Fibroblast of skin of left biceps (primary cell): ENCODE measurements around the gene TBCB.
"Not testable (repeated sequence)": the region's sequence is repeated elsewhere in the genome, so short reads cannot be mapped to it uniquely, and the experiment has no call there.

Experiments
- DNase-seq, 2 experiments: peaks; one replicate each; pipeline ENCODE4 v3.0.0-alpha.2; 2013; ENCODE audit warnings: low read depth in 2 of 2

The TBCB gene, protein sequence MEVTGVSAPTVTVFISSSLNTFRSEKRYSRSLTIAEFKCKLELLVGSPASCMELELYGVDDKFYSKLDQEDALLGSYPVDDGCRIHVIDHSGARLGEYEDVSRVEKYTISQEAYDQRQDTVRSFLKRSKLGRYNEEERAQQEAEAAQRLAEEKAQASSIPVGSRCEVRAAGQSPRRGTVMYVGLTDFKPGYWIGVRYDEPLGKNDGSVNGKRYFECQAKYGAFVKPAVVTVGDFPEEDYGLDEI

DNA sequence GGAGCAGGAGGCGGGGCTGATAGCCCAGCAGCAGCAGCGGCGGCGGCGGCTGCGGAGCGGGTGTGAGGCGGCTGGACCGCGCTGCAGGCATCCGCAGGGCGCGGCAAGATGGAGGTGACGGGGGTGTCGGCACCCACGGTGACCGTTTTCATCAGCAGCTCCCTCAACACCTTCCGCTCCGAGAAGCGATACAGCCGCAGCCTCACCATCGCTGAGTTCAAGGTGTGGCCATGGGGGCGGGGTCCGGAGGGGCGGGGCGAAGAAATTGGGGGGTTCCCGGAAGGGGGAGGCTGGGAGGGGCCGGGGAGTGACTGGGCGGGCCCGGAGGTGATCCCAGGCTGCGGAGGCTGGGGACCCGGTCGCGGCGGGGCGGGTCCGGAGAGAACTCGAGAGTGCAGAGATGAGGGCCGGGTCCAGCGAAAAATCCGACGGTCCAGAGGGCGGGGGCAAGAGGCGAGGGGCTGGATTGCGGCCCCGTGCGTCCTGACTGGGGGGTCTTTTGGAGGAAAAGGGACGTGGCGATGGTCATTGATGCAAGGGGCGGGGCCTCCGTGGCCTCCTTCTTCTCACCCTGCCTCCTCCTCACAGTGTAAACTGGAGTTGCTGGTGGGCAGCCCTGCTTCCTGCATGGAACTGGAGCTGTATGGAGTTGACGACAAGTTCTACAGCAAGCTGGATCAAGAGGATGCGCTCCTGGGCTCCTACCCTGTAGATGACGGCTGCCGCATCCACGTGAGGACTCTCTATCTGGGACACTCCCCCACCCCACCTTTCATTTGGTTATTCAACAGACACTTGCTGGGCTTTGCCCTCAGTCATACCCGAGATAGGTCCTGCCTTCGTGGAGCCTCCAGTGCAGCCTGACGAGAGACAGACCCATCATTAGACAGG is at the start of gene TBCB:
Gene TBCB, plus strand, starts transcription at position 16 of the 891 bp plus-strand sequence. Its CDS starts 93 bp downstream, at position 109.
- no peak for DNase-seq

DNA sequence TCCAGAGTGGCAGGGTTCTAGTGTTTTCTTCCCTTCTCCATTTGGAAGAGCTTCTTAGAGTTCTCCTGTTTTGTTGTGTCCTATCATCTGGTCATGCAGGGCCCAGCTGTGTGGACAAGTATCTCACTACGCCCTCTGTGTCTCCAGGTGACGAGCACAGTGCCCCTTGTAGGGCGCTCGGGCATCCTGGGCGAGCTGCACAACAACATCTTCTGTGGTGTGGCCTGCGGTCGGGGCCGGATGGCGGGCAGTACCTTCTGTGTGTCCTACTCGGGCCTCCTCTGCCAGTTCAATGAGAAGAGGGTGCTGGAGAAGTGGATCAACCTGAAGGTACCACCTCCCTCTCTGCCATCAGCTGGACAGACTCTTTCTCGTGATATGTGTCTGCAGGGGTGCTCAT is 47.6 kb upstream of the TBCB start:
- no peak for DNase-seq

DNA sequence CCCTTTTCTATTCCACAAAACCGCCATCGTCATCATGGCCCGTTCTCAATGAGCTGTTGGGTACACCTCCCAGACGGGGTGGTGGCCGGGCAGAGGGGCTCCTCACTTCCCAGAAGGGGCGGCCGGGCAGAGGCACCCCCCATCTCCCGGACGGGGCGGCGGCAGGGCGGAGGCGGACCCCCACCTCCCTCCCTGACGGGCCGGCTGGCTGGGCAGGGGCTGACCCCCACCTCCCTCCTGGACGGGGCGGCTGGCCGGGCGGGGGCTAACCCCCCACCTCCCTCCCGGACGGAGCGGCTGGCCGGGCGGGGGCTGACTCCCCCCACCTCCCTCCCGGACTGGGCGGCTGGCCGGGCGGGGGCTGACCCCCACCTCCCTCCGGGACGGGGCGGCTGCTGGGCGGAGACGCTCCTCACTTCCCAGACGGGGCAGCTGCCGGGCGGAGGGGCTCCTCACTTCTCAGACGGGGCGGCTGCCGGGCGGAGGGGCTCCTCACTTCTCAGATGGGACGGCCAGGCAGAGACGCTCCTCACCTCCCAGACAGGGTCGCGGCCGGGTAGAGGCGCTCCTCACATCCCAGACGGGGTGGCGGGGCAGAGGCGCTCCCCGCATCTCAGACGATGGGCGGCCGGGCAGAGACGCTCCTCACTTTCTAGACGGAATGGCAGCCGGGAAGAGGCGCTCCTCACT is 46.3 kb upstream of the TBCB start:
- not testable (repeated sequence) for DNase-seq

DNA sequence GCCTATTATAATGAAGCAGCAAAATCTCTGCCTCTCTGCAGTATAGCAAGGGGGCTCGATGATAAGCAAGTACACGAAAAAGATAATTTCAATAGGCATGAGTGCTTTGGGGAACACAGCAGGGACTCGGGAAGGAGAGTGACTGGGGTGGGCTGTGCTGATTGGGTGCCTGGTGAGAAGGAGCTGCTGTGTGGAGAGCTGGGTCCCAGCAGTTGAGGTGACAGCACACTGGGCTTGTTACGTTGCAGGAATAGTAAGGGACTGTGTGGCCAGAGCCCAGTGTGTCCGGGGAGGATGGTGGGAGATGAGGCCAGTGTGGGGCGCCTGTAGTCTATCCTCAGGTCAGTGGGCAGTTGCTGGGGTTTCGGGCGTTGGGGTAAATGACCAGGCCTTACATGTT is 43.2 kb upstream of the TBCB start:
- DNase-seq = no peak

DNA sequence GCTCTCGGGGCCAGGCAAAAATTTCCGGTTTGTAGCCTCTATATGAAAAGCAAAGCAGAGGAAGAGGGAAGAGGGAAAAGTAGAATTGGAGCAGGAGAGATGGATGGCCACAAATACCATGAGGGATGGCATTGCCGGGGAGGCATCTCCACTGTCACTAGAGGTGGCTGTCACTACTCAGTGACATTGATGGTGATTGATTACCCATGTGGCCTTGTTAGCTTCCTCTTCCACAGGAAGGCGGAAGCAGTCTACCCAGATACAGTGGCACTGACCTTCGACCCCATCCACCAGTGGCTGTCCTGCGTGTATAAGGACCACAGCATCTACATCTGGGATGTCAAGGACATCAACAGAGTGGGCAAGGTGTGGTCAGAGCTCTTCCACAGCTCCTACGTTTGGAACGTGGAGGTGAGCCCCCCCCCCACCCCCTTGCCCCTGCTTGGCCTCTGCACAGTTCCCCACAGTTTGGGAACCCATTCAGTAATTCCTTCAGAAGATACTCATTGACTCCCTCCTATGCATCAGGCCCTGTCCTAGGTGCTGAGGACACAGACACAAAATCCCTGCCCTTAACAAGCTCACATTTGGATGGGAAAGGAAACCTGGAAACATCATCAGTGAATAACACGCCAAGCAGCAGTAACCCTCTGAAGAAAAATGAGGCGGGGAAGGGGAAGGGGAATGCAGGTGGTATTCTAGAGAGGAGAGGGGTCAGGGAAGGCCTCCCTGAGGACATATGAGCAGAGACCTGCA is 42.0 kb upstream of the TBCB start:
- no peak for DNase-seq

DNA sequence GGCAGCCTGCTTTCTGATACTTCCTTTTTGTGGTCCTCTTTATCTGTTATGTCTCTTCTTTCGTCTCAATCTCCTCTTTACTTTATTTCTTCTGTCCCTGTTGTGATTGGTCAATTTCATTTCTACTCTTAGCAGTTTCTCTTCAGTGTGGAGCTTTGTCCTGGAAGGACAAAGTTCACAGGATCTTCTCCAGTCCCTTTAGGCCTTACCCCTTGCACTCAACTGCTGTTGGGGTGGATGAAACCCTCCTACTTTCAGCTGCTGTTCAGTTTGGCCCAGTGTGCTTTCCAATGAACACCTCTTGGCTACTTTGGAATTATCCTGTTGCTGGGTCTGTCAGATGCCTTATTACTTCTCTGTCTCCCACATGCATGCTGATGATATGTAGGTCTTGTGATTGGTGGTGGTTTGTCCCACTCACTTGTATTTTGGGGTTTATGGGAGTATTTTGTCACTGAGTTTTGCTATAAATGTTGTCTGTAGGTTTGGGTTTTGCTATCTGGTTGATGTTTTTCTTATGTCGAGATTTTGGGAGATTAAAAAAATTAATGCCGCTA is 35.8 kb upstream of the TBCB start:
- no peak for DNase-seq

DNA sequence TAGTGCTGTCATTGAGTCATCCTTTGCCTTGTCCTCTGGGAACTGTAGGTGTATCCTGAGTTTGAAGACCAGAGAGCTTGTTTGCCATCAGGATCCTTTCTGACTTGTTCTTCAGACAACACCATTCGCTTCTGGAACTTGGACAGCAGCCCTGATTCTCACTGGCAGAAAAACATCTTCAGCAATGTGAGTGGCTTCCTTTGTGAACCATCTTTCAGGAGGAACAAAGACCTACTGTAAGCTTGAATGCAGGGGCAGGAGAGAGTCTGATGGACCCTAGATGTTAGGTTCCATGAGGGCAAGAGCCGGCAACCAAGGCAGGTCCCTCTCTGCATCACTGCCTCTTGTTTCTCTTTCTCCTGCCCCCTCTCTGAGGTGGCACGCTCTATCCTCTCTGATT is 33.9 kb upstream of the TBCB start:
- no peak for DNase-seq

DNA sequence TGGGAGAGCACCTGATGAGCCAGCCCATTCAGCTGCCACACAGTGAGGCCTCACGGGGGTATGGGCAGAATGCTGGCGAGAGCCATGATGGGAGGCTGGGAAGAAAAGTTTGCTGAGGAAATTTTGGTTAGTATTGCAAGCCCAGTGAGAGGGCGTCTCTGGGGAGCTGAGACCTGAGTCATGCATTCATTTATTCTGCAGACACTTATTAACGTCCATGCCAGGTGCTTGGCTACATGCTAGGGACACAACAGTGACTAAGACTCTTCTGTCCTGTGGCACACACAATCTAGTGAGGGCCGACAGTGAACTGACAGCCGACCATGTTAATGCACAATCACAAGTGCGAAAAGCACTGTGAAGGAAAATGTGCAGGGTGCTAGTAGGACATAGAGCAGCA is 33.4 kb upstream of the TBCB start:
- DNase-seq = no peak

DNA sequence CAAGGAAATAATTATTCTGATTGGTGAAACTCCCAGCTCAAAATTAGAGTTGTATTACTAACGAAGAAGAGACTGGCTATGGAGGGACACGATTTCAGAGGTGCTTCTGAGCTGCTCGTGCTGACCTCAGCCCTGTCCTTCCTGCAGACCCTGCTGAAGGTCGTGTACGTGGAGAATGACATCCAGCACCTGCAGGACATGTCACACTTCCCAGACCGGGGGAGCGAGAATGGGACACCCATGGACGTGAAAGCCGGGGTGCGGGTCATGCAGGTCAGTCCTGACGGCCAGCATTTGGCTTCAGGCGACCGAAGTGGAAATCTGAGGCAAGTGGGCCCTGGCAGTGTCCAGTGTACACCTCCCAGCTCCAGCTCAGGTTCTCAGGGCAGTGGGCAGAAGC is 32.4 kb upstream of the TBCB start:
- no peak for DNase-seq

DNA sequence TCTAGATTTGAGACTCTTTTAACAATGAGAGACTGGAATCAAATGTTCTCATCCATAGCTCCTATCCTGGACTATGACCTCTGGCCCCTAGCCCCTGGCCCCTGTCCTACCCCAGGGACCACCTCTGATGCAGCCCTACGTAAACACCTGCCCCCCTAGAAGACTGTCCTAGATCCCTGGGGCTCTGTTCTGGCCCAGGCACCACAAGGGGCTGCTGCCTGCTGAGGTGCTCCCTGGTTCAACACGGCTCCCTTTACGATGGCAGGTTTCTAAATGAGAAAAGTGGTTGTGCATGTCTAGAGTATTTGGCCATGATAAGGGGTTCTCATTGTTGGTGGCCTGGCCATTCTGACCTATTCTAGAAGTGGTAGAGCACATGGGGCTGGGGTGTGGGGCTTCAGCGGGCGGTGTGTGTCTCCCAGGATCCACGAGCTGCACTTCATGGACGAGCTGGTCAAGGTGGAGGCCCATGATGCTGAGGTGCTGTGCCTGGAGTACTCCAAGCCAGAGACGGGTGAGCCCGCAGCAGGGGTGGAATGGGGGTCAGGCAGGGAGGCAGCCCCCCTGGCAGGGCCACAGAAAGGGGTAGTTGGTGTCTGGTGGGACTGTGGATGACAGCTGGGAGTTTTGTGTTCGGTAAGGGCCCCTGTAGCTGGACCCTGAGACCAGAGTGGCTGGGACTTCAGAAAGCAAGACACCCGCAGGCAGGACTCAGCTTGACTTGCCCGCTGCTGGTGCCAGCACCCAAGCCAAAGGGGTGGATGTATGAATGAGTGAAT is 30.8 kb upstream of the TBCB start:
- DNase-seq = no peak

DNA sequence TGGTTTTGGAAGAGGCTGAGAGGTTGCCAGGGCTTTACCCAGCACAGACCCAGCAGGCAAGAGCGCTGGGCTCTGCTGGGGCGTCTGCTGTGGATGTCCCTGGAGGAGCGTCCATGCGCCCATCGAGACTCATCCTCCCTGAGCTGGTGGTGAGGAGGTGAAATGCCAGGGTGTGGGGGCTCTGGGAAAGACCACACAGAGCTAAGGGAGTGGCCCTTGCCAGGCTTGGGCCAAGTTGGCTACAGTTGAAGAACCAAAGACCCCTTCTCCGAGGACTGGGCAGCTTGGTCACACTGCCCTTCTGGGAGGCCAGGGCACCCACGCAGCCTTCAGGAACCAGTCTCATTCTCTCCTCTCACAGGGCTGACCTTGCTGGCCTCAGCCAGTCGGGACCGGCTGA is 28.9 kb upstream of the TBCB start:
- no peak for DNase-seq

DNA sequence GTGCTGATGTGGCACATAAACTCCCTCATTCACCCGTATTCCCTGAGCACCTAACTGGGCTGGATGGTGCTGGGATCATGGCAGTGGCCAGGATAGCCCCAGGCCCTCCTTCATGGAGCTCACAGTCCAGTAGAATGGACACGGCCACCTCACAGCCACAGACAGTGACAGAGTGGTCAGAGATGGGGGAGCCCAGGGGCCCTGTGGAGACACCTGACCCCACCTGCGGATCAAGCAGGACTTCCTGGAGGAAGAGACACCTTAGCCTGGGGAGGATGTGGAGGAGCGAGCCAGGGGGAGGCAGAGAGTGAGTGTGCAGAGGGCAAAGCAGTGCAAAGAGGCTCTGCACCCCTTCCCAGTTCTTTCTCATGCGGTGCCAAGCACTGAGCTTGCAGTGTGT is 25.4 kb upstream of the TBCB start:
- DNase-seq = no peak

DNA sequence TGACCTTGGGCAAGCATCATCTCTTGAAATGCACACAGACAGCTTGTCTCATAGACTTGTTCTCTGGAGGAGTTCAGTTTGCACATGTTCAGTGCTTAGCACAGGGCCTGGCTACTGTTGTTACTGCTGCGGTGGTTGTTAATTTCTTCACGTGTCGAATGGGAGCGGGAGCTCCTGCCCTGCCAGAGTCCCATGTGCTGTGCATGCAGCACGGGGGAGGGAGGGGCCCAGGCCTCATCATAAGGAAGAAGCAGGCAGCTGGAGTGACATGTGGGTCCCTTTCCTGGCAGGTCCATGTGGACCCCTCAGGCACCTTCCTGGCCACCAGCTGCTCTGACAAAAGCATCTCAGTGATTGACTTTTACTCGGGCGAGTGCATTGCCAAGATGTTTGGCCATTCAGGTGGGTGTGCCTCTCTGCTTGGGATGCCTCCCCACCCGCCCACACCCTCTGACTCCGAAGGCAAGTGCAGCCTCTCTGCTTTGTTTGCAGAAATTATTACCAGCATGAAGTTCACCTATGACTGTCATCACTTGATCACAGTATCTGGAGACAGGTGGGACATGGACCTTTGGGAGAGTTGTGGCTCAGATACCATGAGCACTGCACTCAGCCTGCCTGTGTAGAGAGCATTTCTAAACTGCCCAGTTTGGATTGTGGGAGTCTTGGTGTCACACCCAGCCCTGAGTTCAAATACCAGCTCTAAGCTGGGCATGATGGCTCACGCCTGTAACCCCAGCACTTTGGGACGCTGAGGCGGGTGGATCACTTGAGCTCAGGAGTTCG is 24.2 kb upstream of the TBCB start:
- no peak for DNase-seq

DNA sequence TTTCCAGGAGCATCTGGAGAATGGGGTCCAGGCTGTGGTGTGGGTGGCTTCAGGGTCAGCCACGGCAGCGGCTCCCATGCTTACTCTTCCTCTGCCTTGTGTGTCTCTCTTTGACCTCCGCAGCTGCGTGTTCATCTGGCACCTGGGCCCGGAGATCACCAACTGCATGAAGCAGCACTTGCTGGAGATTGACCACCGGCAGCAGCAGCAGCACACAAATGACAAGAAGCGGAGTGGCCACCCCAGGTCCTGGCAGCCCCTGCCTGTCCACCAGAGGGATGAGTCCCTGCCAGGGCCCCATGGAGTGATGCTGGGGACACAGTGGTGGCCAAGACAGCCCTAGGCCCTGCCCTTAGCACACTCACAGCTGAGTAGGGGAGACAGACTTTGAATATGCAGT is 22.7 kb upstream of the TBCB start:
- no peak for DNase-seq

DNA sequence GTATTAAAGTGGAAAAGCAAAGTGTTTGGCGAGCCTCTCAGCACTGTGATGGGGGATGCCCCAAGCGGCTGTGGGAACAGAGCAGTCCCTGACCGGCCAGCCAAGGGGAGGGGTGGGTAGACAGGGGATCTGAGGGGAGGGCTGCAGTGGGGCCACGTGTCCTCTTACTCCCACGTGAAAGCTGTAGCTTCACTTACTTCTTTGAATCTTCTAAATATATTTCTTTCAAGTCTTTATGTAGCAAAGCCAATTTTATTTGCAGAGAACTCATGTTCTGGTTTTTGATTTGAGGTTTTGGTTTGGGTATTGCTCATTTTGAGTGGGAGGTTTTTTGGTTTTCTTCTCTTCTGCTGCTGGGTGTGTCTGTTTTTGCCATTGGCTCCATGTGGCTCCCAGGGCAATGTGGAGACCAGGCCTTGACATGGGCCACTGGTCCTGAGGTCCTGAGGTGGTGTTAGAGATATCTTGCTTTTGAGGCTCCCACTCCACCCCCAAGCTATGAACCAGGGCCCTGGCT is 22.1 kb upstream of the TBCB start:
- DNase-seq = no peak

DNA sequence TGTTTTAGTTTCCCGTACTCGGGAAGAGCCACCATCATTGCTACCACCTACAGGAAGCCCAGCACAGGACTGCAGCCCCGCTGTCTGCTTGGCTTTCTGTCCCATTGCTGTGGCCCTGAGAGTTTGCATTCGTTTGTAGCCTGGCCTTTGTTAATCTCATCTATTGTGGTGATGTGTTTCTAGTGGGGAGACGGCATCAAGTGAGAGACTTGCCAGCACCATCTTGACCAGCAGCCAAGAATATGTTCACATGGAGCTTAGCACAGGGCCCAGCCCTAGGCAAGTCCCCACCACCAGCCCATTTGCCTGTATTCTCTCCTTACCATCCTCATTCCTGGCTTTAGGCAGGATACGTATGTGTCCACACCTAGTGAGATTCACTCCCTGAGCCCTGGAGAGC is 21.6 kb upstream of the TBCB start:
- no peak for DNase-seq

DNA sequence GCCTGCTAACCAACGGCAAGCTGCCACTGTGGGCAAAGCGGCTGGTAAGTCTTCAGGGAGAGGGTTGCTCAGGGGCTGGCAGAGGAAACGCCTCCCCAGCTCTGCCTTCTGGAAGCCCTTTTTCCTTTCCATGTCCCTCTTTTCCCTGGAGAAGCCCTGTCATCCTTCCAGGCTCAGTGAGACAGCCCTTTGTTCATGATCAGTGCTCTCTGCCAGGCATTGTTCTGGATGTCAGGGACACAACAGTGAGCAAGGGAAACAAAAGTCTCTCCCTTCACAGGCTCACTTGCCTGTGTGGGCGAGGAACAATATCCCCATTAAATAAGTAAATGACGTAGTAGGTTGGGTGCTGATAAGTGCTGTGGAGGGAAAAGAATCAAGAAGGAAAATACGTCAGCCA is 18.2 kb upstream of the TBCB start:
- DNase-seq = no peak

DNA sequence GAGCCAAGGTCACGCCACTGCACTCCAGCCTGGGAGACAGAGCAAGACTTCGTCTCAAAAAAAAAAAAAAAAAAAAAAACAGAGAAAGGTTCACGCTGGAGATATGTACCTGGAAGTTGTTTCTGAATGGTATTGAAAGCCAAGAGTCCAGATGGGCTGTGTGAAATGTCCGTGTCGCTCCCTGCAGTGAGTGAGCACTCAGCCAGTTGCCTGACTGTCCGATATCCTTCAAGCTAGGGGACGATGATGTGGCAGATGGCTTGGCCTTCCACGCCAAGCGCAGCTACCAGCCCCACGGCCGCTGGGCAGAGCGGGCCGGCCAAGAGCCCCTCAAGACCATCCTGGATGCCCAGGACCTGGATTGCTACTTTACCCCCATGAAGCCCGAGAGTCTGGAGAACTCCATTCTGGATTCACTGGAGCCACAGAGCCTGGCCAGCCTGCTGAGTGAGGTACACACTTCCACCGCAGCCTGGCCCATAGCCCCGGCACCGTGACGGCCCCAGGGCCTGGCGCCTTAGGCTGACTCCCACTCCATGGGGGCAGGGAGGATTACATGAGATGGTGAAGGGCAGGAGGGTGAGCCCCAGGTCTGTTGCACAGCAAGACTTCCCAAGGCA is 16.0 kb upstream of the TBCB start:
- no peak for DNase-seq

DNA sequence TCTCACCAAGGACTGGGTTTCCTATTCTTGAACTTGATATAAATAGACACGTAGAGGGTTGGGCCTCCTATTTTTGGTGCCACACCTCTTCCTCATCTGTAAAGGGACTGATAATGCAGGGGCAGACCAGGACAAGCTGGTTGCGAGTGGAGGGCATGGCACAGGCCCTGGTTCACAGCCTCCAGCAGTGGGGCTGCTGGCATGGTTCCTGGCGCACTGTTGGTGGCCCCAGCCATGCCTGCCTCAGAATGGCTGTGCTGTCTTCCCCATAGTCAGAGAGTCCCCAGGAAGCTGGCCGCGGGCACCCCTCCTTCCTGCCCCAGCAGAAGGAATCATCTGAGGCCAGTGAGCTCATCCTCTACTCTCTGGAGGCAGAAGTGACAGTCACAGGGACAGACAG is 14.8 kb upstream of the TBCB start:
- DNase-seq = no peak
